Stomach (tissue), 4 donors: ENCODE measurements around the gene PDIK1L.

Source experiments
- EP300 ChIP-seq: sonication (generic); formaldehyde crosslinking; IDR thresholded peaks from one replicate; pipeline ENCODE4 v1.6.1; 2017; ENCODE audit warnings: antibody characterized with exemption
- POLR2A ChIP-seq, 4 donors: fragments of 450-650 bp; IDR thresholded peaks; one replicate each; pipeline ENCODE4 v1.6.1; 2016; ENCODE audit warnings: antibody characterized with exemption in 4 of 4, control low read depth in 2 of 4, mild to moderate bottlenecking in 1 of 4, moderate library complexity in 1 of 4
- TF ChIP-seq, protein P1 (sequence below), 7 experiments: fragments of 450-650 bp in 4 of 7; fragments of 200-600 bp in 3 of 7; sonication (generic) in 3 of 7; IDR thresholded peaks; one replicate each; pipeline ENCODE4 v1.5.1; 2016 to 2019; ENCODE audit warnings: antibody characterized with exemption in 7 of 7, control low read depth in 2 of 7, mild to moderate bottlenecking in 1 of 7

DNA sequence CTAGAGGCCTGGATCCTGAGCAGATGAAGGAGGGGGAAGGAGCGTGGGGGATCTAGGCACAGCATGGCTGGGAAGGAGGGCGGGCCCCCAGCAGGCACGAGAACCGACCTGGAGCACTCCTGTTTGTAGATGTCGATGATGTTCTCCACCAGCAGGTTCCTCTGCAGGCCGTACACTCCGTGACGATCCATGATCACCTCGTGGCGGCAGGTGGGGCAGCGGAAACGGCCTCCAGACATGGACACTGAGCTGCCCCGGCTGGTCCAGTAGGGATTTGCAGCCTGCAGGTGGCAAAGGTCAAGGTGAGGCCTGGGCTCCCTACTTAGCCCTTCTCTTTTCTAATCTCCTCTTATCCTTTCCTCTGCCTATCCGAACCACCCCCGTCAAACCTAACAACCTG is 45.5 kb upstream of the PDIK1L start:
- TF ChIP-seq, protein P1, sequence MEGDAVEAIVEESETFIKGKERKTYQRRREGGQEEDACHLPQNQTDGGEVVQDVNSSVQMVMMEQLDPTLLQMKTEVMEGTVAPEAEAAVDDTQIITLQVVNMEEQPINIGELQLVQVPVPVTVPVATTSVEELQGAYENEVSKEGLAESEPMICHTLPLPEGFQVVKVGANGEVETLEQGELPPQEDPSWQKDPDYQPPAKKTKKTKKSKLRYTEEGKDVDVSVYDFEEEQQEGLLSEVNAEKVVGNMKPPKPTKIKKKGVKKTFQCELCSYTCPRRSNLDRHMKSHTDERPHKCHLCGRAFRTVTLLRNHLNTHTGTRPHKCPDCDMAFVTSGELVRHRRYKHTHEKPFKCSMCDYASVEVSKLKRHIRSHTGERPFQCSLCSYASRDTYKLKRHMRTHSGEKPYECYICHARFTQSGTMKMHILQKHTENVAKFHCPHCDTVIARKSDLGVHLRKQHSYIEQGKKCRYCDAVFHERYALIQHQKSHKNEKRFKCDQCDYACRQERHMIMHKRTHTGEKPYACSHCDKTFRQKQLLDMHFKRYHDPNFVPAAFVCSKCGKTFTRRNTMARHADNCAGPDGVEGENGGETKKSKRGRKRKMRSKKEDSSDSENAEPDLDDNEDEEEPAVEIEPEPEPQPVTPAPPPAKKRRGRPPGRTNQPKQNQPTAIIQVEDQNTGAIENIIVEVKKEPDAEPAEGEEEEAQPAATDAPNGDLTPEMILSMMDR (IDR thresholded peaks at IDR 0.05), result no peak
- TF ChIP-seq EP300, result no peak
- TF ChIP-seq POLR2A (IDR thresholded peaks at IDR 0.05), result no peak
